SK-N-SH (cell line): ENCODE results near the gene CRTC1.

ENCODE experiments used
- EP300 ChIP-seq, 2 experiments: IDR thresholded peaks; 2 replicates each; pipeline versions ENCODE4 v1.4.0 to v1.6.1; 2012; ENCODE audit warnings: borderline replicate concordance in 1 of 2, low read depth in 1 of 2, low read length in 1 of 2
- GABPA ChIP-seq: IDR thresholded peaks from 2 replicates; pipeline ENCODE4 v1.4.0; 2012; ENCODE audit warnings: low read depth, mild to moderate bottlenecking
- JUND ChIP-seq: IDR thresholded peaks from 2 replicates; pipeline ENCODE4 v1.4.0; 2012
- MXI1 ChIP-seq: IDR thresholded peaks from 2 replicates; pipeline ENCODE4 v1.6.1; 2012; ENCODE audit warnings: mild to moderate bottlenecking, low read depth, low read length, improper control_type of control experiment
- POLR2AphosphoS5 ChIP-seq: IDR thresholded peaks from 2 replicates; pipeline ENCODE4 v1.6.1; 2012; ENCODE audit warnings: low read depth, low read length
- SIN3A ChIP-seq: IDR thresholded peaks from 2 replicates; pipeline ENCODE4 v1.6.1; 2012; ENCODE audit warnings: low read depth, mild to moderate bottlenecking, low read length, moderate library complexity, borderline replicate concordance
- USF2 ChIP-seq: fragments of 150-350 bp; IDR thresholded peaks from 2 replicates; pipeline ENCODE4 v1.6.1; 2017; ENCODE audit warnings: antibody characterized with exemption, low read length, low read depth, borderline replicate concordance
- YY1 ChIP-seq: IDR thresholded peaks from 2 replicates; pipeline ENCODE4 v1.4.0; 2012; ENCODE audit warnings: low read depth, mild to moderate bottlenecking
- TF ChIP-seq, protein P1 (sequence below): fragments of 200-600 bp; sonication (generic); IDR thresholded peaks from 2 replicates; pipeline ENCODE4 v1.6.1; 2017; ENCODE audit warnings: antibody characterized with exemption, mild to moderate bottlenecking, moderate library complexity
- TF ChIP-seq, protein P2 (sequence below): IDR thresholded peaks from 2 replicates; pipeline ENCODE4 v1.4.0; 2012; ENCODE audit warnings: low read depth, borderline replicate concordance
- TF ChIP-seq, protein P3 (sequence below): IDR thresholded peaks from 2 replicates; pipeline ENCODE4 v1.4.0; 2012; ENCODE audit warnings: low read depth

DNA sequence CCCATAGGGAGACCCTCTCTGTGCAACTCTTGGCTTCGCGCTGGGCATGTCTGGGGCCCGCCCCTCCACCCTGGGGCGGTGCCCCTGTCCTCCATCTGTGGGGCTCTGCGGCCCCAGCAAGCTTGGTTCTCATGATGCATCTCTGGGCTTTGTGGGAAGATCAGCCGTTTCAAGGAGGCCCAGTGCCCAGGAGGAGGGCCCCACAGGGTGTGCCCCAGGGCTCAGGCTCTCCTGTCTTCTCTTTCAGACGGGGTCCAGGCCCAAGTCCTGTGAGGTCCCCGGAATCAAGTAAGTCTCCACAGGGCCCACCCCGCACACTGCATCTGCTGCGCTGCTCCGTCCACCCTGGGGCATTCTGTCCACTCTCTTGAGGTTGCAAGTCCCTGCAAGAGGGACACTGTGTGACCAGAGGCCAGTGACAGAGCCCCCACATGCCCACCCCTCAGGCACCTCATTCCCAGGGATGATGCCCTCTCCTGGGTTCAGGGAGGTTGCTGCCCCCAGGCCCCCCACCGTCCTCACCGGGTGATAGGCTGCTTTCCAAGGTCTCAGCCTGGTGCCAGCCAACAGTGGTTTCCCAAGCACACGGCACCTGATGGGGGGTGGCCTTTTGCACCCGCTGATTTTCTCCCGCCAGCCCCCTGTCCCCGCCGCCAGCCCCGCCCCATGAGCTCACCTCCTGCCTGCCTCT is 76.0 kb downstream of the CRTC1 start:
- TF ChIP-seq, protein P1, sequence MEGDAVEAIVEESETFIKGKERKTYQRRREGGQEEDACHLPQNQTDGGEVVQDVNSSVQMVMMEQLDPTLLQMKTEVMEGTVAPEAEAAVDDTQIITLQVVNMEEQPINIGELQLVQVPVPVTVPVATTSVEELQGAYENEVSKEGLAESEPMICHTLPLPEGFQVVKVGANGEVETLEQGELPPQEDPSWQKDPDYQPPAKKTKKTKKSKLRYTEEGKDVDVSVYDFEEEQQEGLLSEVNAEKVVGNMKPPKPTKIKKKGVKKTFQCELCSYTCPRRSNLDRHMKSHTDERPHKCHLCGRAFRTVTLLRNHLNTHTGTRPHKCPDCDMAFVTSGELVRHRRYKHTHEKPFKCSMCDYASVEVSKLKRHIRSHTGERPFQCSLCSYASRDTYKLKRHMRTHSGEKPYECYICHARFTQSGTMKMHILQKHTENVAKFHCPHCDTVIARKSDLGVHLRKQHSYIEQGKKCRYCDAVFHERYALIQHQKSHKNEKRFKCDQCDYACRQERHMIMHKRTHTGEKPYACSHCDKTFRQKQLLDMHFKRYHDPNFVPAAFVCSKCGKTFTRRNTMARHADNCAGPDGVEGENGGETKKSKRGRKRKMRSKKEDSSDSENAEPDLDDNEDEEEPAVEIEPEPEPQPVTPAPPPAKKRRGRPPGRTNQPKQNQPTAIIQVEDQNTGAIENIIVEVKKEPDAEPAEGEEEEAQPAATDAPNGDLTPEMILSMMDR = no peak
- TF ChIP-seq USF2 (no peak), GABPA (no peak), POLR2AphosphoS5 (no peak), SIN3A (no peak), EP300 (IDR thresholded peaks at IDR 0.05; ENCODE audit: borderline replicate concordance in 1 of 2, low read depth in 1 of 2, low read length in 1 of 2) (no peak), YY1 (no peak), MXI1 (no peak), JUND (no peak)
- TF ChIP-seq, protein P2, sequence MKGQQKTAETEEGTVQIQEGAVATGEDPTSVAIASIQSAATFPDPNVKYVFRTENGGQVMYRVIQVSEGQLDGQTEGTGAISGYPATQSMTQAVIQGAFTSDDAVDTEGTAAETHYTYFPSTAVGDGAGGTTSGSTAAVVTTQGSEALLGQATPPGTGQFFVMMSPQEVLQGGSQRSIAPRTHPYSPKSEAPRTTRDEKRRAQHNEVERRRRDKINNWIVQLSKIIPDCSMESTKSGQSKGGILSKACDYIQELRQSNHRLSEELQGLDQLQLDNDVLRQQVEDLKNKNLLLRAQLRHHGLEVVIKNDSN = no peak
- TF ChIP-seq, protein P3, sequence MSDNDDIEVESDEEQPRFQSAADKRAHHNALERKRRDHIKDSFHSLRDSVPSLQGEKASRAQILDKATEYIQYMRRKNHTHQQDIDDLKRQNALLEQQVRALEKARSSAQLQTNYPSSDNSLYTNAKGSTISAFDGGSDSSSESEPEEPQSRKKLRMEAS = no peak
